Hematopoietic multipotent progenitor cell (in vitro differentiated cells): ENCODE data around the gene CHCHD3. TPM values are rescaled to one million over a fixed set of nuclear protein-coding genes. Genes with fewer than 3 reads are reported as not detected.
"Not testable (repeated sequence)": the region's sequence is repeated elsewhere in the genome, so short reads cannot be mapped to it uniquely, and the experiment has no call there.

ENCODE experiments used
- DNase-seq, 3 donors: peaks; one replicate each; pipeline ENCODE4 v3.0.0-alpha.2; 2011 to 2015; ENCODE audit warnings: low read depth in 2 of 3, low spot score in 2 of 3
- total RNA-seq: library from RNA; depleted of rRNA; stranded (reverse); fragments of >200 nt; gene quantifications from one replicate; pipeline ENCODE4 v1.2.3, GENCODE V29; 2012

Gene CHCHD3
- total RNA-seq, 1 donor: 26.1 TPM

DNA sequence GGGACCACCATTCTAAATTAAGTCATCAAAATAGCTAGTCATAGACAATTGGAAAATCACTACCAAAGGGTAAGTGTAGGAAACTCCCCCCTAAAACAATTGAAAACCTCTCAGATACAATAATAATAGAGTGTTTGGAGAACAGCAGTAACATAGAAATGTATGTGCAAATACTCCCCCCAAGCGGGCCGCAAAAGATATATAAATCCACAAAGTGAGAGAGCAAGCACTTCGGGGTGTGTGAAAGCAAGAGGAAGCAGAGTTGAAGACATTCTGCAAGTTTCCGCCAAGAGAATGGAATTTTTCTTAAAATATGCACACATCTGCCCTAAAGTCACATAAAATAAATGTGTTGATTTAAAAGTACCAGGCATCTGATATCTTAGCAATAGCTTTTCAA lies 33.3 kb downstream of the CHCHD3 start:
- no peak for DNase-seq

DNA sequence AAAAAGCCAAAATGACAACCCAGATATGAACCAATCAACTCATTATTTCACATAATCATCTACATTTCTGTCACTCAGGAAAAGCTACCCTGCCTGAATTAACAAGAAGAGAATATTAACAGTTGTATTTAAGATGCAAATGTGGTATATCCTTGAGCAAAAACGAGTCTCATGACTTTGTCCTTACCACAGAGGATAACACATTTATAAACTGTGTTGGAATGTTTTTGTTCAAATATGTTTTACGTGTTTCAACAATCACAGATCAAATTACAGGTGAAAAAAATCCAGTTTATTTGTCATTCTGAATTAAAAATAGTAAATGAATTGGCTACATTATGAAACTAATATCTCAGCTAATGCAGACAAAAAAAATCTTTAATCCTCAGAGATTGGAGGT lies 34.6 kb downstream of the CHCHD3 start:
- DNase-seq: no peak

DNA sequence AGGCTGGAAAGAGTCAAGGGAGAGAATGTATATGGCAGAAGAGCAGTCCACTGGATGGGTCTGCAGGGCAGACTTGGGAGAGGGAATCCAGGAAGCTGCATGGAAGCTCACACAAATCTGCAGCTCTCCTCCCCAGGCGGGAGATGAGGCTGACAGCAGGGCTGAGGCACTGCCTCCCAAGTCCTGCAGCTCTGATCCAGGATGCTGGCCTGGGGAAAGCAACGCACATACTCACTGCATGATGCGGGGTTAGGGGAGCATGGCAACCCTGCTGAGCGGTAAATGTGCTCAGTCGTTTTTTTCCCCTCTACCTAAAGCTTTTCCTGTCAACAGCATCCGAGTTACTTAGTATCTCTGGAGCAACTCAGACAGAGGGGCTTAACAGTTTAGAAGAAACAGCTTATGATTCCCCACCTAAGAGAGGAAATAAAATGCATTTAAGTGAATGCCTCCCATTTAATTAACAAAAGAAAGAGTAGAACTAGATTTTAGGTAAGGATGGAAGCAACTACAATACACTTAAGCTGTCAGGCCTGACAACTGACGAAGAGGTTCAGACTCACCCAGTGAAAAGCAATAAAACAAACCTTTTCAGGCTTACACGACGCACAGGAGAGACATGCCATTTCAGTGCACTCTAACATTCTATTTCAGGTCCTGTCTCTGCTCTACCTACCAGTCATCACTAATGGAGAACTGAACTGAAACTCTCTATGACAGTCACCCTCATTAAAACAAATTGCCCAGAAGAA lies 37.0 kb downstream of the CHCHD3 start:
- no peak for DNase-seq

DNA sequence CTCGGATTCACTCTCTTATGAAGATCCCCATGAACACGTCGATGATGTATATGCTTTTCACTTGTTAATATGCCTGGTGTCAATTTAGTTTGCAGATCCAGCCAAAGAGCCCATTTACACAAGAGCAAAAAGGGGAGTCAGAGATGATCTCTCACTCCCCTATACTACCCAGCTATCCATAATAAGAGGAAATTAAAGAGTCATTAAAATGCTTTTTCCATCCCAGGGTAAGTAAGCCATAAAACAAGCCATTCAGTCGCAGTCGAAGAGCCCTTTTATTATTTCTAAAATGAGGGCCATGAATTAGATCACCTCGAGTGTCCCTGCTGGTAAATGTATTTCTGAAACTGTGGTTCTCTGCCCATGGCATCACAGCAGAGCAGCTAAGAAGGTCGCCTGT lies 41.2 kb downstream of the CHCHD3 start:
- no peak for DNase-seq

DNA sequence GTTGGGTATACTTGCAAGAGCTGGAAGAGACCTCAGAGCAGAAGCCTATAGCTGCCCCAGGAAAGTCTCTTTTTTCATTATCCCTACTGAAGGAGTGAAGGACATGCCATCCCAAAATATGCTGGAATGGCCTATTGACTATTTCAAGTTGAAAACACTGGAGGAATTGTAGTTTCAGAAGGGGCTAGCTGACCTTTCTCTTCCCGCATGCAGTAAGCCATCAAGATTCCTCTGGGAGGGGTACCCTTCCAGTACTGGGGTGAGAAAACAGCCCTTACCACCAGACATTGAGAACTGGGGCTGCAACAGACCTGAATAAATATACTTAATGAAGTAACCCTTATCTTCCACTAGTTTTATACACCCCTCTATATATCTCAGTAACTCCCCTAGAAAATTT lies 41.7 kb downstream of the CHCHD3 start:
- DNase-seq: no peak

DNA sequence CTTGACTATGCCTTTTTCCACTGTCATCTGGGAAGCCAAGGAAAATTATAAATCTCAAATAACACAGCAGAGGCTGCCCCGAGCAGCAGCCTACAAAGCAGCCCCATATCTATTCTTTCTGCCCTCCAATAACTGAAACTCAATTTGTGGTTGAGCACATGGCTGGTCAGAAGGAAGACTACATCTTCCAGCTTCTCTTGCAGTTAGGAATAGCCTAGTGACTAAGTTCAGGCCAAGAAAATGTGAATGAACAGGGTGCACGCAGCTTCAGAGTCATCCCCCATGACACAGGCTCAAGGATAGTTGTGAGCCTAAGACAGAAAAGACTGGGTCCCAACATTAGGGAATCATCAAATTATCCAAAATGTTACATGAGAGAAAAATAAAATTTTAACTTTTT lies 42.3 kb downstream of the CHCHD3 start:
- DNase-seq: no peak

DNA sequence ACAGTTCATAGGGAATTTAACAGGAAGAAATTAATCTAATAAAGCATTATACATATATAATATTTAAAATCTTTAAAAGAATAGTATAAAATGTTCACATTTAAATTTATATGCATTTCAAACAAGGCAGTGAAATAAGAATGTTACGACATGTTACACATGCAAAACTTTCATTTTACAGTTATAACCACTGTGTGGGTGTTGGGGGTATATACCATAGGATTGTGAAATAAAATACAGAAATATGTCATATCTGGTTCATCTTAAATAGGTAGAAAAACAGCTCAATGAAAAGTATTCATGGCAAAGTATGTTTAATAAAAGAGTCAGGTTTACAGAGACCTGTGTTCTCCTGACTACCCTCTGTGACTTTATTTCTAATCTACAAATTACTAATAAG lies 45.6 kb downstream of the CHCHD3 start:
- DNase-seq: no peak

DNA sequence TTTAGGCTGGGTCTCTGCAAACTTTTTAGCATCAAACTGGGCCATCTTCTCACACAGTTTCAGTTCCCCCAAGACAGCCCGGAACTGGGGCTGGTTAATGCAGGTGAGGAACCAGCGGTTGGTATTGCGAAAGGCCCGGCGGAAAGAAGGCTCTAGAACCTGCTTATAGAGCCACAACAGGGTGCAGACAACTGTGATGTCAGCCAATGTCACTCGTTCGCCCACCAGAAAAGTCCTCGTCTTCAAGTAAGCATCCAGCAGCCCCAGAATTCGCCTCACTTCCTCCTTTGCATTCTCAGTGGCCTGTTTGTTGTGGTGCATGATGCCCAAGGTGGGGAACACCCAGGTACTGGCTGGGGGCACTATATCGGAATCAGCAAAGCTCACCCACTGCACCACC lies 46.6 kb downstream of the CHCHD3 start:
- DNase-seq: not testable (repeated sequence)

DNA sequence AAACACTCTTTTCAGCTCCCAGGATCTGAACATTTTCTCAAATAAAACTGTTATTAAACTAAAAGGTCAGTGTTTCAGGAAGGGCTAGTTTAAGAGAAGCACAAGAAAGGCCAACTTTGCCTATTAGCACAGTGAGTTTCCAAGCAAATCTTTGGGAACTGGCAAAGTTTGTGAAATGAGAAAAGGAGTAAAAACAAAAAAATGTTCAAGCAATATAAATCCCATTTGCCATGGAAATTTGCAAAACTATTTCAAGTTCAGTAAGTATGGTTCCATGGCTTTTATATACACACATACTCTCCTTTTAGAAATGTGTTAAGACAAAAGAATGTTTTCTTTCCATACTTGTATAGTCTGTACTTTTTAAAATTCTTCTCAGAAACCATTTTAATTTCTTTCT lies 51.5 kb downstream of the CHCHD3 start:
- DNase-seq: no peak

DNA sequence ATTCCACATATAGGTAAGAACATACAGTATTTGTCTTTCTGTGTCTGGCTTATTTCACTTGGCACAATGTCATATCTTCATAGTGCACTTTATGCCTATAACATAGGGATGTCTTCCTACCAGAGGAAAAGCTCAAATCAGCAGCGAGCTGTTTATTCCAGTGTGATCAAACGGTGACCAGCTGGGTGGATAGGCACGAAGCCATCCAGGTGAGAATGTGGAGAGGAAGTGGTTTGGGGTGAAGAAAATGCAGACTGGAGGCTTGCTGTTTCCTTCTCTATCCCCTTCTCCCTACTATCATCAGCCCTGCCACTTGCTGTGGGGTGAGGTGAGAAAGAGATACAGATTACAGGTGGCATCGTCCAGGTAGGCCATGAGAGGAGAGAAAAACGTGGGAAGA lies 52.4 kb downstream of the CHCHD3 start:
- no peak for DNase-seq

DNA sequence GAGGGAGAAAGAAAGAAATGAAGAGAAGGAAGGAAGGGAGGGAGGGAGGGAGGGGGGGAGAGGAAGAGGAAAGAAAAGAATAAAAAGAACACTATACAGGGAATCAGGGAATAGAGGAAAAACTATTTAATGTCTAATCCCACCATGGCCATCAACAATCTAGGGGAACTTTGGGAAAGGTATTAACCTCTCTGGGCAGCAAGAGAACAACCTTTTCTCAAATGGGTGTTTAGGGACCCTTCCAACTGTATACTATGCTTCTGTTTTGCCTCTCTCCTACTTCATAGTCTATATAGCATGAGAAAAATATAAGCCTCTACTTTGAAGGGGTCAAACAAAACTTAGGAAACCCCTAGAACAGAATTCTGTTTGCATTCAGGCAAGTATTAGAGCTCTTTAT lies 54.5 kb downstream of the CHCHD3 start:
- DNase-seq: no peak

DNA sequence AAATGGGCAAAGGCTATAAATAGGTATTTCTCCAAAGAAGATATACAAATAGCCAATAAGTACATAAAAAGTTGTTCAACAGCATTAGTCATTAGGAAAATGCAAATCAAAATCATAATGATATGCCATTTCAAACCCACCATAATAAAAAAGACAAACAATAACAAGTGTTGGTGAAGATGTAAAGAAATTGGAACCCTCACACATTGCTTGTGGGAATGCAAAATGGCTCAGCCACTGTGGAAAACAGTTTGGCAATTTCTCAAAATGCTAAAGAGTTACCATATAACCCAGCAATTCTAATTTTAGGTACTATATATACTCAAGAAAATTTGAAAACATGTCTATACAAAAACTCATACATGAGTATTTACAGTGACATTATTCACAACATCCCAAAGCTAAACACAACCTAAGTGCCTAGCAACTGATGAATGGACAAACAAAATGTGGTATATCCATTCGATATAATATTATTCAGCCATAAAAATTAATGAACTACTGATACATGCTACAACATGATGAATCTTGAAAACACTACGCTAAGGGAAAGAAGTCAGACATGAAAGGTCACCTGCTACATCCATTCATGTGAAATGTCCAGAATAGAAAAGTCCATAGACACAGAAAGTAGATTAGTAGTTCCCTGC lies 55.6 kb downstream of the CHCHD3 start:
- DNase-seq: no peak

DNA sequence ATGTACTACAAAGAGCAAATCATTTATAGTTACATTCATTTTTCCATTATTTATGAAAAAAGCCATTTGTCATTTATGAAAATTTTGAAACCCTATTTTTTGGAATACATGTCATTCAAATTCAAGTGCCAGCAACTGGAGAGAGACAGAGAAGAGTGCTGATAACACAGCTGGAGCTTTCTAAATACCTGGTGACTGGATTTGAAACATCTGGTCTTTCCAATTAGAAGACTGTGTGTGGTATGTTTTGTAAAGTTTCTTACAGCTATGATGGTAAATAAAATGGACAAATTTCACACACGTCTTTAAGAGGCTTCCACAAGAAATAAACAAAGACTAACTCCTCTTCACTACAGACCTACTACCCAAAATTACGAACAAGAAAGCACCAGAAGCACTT lies 56.8 kb downstream of the CHCHD3 start:
- DNase-seq: no peak

DNA sequence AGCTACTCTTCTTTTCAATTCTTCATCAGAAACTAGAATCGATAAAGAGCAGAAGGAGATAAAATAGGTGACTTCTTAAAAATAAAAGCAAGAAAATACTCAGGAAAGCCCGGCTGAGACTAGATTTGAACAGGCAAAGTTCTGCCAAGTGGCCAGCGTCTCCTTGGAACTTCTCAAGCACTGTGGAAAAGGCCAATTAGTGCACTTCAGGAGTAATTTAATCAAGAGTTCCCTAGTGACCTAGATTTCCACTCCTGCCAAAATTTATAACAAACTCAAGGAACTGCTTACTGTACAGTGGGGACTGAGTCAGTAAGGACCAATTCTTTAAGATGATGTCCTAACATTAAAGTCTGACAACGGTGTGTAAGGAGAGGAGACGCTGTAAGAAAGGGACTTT lies 57.3 kb downstream of the CHCHD3 start:
- no peak for DNase-seq

DNA sequence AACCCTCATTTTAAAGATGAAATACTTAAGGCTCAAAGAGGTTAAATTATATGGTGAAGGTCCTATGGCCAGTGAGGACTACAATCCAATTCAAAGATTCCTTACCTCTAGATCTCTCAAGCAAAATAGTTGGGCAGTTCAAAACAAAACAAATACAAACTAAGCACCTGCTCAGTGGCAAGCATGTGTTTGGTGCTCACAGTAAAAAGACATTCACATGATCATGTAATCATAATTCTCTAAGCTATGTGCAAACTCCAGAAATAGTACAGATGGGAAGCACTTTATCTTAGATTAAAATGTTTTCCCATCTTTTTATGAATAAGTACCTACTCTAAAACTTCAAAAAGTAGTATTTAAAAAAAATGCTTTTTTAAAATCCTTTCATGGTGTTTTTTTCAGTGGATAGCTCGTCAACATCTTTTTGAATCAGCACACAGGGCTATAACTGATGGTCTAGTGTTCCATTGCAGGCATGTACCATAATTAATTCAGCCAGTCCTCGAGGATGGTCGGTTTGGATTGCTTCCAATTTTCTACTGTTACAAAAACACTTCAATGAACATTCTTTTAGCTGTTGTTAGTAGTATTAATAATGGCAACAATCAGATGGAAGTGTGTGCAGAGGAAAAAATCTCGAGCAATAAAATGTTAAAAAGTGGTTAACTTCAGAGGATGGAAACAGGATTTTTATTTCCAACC lies 58.4 kb downstream of the CHCHD3 start:
- no peak for DNase-seq

DNA sequence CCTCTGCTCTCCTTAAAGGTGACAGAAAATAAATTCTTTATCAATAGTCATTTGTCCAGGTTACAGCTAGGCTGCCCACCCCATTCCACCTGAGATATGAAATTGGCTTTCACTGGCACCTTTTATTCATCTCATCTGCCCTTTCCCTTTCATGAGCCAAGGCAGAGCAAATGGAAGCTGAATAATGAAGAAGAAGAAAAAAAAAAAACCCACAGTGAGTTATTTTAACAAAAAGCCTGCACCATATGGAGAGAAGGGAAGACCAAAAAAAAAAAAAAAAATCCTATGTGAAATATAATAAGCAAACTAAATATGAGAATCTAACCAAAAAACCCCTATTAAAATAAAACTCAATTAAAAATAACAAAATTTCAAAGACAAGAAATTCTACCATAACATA lies 59.2 kb downstream of the CHCHD3 start:
- no peak for DNase-seq

DNA sequence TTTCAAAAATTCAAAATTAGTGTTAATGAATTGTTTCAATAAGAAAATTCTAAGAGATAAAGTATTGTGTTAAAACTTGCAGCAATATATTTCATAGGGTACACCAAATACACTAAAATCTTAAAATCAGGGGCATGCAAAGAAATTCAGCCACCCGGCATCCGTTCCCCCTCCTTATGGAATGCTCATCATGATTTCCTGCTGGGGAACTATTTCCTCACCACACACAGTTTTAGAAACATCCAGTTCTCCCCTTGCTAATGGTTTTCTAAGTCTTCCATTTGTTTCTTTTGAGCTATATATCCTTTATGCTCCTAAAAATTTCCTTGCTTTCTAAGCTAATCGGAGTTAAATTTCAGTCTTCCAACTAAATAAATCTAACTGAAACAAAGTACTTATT lies 60.7 kb downstream of the CHCHD3 start:
- DNase-seq: no peak

DNA sequence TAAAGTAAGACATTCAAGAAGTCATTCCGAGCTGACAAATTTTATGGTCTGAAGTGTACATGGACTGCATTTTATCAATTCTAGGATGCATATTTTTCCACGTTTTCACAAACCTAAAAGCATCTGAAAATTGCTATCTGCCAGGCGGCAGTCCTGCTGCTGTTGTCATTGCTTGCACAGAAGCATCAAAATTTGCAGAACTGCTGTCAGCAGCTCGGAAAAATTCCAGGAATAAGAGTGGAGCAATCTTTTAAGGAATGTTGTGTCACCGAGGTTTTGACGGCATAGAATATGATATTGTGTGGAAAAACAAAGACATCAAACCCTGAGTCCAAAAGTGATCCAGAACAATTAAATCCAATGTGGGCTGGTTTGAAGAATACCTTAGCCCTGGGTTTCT lies 61.4 kb downstream of the CHCHD3 start:
- no peak for DNase-seq

DNA sequence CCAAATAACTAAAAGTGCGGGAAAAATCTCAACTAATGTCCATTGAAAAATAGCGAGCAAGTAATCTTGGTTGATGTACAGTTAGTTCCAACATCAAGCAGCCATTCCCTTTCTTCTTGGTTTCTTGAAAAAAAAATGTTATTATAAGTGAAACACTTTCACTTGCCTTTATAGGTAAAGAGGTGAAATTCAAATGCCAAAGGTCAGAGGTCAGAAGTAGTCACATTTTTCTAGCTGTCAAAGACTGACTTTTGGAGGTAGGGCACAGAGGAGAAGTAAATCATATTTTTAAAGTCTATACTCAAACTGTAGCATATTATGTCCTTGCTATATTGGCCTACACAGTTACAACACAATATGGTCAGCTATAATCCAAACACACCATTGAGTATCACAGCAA lies 62.3 kb downstream of the CHCHD3 start:
- no peak for DNase-seq

DNA sequence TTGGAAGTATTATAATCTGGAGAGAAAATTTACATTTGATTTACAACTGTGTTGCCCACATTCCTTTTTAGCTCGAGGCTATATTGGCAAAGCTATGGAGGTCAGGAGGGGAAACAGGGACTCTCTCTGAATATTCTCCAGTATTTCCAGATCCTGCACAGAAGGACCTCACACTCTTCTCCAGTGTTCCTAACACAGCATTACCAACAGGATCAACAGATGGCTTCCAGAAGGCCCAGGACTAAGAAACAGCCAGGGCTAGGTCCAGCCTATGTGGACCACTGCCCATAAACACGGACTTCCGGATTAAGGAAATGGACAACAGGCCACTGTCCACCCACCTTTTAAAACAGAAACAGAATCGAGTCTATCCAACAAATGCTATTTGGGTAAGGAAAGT lies 65.3 kb downstream of the CHCHD3 start:
- DNase-seq: no peak

DNA sequence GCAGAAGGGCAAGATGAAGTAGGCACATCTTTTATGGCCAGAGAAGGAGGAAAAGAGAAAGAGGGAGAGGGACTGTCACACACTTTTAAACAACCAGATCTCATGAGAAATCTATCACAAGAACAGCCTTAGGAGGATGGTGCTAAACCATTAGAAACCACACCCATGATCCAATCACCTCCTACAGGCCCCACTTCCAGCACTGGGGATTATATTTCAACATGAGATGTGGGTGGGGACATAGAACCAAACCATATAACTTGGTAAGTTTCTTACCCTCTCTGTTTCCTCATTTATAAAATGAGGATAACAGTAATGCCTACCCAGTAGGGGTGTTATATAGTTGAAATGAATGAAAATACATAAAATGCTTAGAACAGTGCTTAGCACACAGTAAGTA lies 66.0 kb downstream of the CHCHD3 start:
- no peak for DNase-seq

DNA sequence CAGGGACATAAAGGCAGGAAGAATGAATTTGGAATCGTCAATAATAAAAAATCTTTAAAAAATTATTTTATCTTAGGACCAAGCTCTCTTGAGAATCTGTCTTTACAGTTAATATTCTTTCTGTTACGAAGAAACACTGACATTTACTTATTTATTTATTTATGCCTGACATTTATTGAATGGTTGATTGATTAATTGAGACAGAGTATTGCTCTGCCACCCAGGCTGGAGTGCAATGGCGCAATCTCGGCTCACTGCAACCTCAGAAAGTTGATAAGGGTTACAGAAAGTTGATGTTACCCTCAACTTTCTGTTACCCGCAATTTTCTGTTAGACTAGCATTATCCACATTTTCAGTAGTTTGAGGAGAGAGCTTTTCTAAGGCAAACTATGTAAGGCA lies 70.1 kb downstream of the CHCHD3 start:
- DNase-seq: no peak
